ENCODE data around the gene CHN1.

CHN1 gene

GRCh38 chr2:174971868-174972781 is 33.1 kb downstream of the CHN1 start:
- no peak for DNase-seq (ENCODE audit: low read depth in 2 of 2)

- no peak for DNase-seq (ENCODE audit: low read depth in 2 of 2)
These were observed 35.1 kb downstream of the CHN1 start for GRCh38 chr2:174970092-174970491.

GRCh38 chr2:174969091-174969734 is 36.0 kb downstream of the CHN1 start:
- no peak for DNase-seq (ENCODE audit: low read depth in 2 of 2)

- DNase-seq (ENCODE audit: low read depth in 2 of 2) = no peak
These were observed 37.4 kb downstream of the CHN1 start for GRCh38 chr2:174967691-174968260.

GRCh38 chr2:174967086-174967485 is 38.1 kb downstream of the CHN1 start:
- DNase-seq (ENCODE audit: low read depth in 2 of 2) = no peak

- no peak for DNase-seq (ENCODE audit: low read depth in 2 of 2)
These were observed 39.0 kb downstream of the CHN1 start for GRCh38 chr2:174965992-174966744.

- no peak for DNase-seq (ENCODE audit: low read depth in 2 of 2)
These were observed 39.6 kb downstream of the CHN1 start for GRCh38 chr2:174965551-174965950.

GRCh38 chr2:174964404-174964803 is 40.8 kb downstream of the CHN1 start:
- DNase-seq (ENCODE audit: low read depth in 2 of 2) = no peak

GRCh38 chr2:174963437-174964400 is 41.5 kb downstream of the CHN1 start:
- no peak for DNase-seq (ENCODE audit: low read depth in 2 of 2)

GRCh38 chr2:174959787-174960186 is 45.4 kb downstream of the CHN1 start:
- no peak for DNase-seq (ENCODE audit: low read depth in 2 of 2)

- DNase-seq (ENCODE audit: low read depth in 2 of 2) = no peak
These were observed 48.1 kb downstream of the CHN1 start for GRCh38 chr2:174957050-174957449.

- DNase-seq (ENCODE audit: low read depth in 2 of 2) = no peak
These were observed 52.6 kb downstream of the CHN1 start for GRCh38 chr2:174952607-174953006.

GRCh38 chr2:174951745-174952144 is 53.4 kb downstream of the CHN1 start:
- DNase-seq (ENCODE audit: low read depth in 2 of 2) = no peak

GRCh38 chr2:174949988-174950687 is 55.0 kb downstream of the CHN1 start:
- DNase-seq (ENCODE audit: low read depth in 2 of 2) = no peak

GRCh38 chr2:174945601-174946260 is 59.5 kb downstream of the CHN1 start:
- DNase-seq (ENCODE audit: low read depth in 2 of 2) = no peak

GRCh38 chr2:174939046-174939445 is 66.1 kb downstream of the CHN1 start:
- no peak for DNase-seq (ENCODE audit: low read depth in 2 of 2)

- DNase-seq (ENCODE audit: low read depth in 2 of 2) = no peak
These were observed 73.5 kb downstream of the CHN1 start for GRCh38 chr2:174931724-174932123.

- DNase-seq (ENCODE audit: low read depth in 2 of 2) = no peak
These were observed 75.4 kb downstream of the CHN1 start for GRCh38 chr2:174929786-174930185.

GRCh38 chr2:174925046-174925784 is 80.0 kb downstream of the CHN1 start:
- no peak for DNase-seq (ENCODE audit: low read depth in 2 of 2)

Measured in stimulated activated CD4-positive, alpha-beta T cell treated with anti-CD3 and anti-CD28 coated beads, Interleukin-12 subunit alpha, Interleukin-12 subunit beta, amount 100 ng/mL, for 24 hours (primary cell).